H1 (cell line): ENCODE data around the gene NFKB1. TPM values are rescaled to one million over a fixed set of nuclear protein-coding genes. Genes with fewer than 3 reads are reported as not detected.

ENCODE experiments used
- CTCF ChIA-PET: fragments of 300-600 bp; sonication (Branson Sonifier 250); formaldehyde crosslinking; loops from one replicate; lab custom pipeline; 2021; ENCODE audit not compliant: partially characterized antibody; lab: Charles Lee
- POLR2A ChIA-PET: fragments of 300-600 bp; sonication (Branson Sonifier 250); formaldehyde crosslinking; loops from one replicate; lab custom pipeline; 2021; ENCODE audit warnings: inconsistent platforms; ENCODE audit not compliant: partially characterized antibody; lab: Charles Lee
- DNase-seq, 2 experiments: peaks; one replicate each; pipeline versions ENCODE4 v3.0.0 to v3.0.0-alpha.2; 2010 to 2022; ENCODE audit warnings: low spot score in 2 of 2, low read depth in 1 of 2, mixed read lengths in 1 of 2
- FAIRE-seq: peaks from 2 replicates; lab custom pipeline; 2011; peaks lifted over from hg19 to GRCh38; lab: Jason Lieb, UNC
- H2AFZ ChIP-seq: 2 replicates; pipeline ENCODE4 v1.8.1; 2012; ENCODE audit warnings: low read length, inconsistent platforms
- H2AK5ac ChIP-seq: 2 replicates; pipeline ENCODE4 v1.6.1; 2013; ENCODE audit warnings: low read depth, low read length
- H2BK120ac ChIP-seq: replicated peaks from 2 replicates; pipeline ENCODE3; 2013; ENCODE audit warnings: low read depth, low read length, inconsistent platforms
- H2BK12ac ChIP-seq: 2 replicates; pipeline ENCODE4 v1.6.1; 2013; ENCODE audit warnings: low read depth, low read length
- H2BK15ac ChIP-seq: 2 replicates; pipeline ENCODE4 v1.6.1; 2013; ENCODE audit warnings: low read length
- H2BK20ac ChIP-seq: 2 replicates; pipeline ENCODE4 v1.6.1; 2013; ENCODE audit warnings: low read length
- H2BK5ac ChIP-seq: 2 replicates; pipeline ENCODE4 v1.6.1; 2013; ENCODE audit warnings: low read depth, low read length
- H3K14ac ChIP-seq: 2 replicates; pipeline ENCODE4 v1.6.1; 2013; ENCODE audit warnings: inconsistent platforms; ENCODE audit not compliant: insufficient read length
- H3K18ac ChIP-seq: 2 replicates; pipeline ENCODE4 v1.6.1; 2013; ENCODE audit warnings: low read length; ENCODE audit errors: extremely low read depth
- H3K23ac ChIP-seq: 2 replicates; pipeline ENCODE4 v1.6.1; 2013; ENCODE audit warnings: inconsistent platforms; ENCODE audit not compliant: insufficient read length
- H3K23me2 ChIP-seq: 2 replicates; pipeline ENCODE4 v1.6.1; 2013; ENCODE audit warnings: low read depth, low read length
- H3K27ac ChIP-seq: 2 replicates; pipeline ENCODE4 v1.6.1; 2011; ENCODE audit warnings: low read depth, low read length, inconsistent platforms
- H3K27me3 ChIP-seq, 4 experiments: replicated peaks in 1 of 4; 1 replicate in 1 of 4; 2 replicates in 3 of 4; pipeline versions ENCODE4 v1.6.1 to v1.8.1; 2011 to 2013; ENCODE audit warnings: low read length in 3 of 4, mild to moderate bottlenecking in 3 of 4, inconsistent platforms in 2 of 4, mixed read lengths in 2 of 4, moderate library complexity in 1 of 4; ENCODE audit not compliant: control insufficient read depth in 3 of 4, insufficient read depth in 3 of 4; ENCODE audit errors: extremely low read depth in 1 of 4
- H3K36me3 ChIP-seq, 4 experiments: 2 replicates each; pipeline versions ENCODE4 v1.6.1 to v1.8.1; 2011 to 2013; ENCODE audit warnings: mild to moderate bottlenecking in 4 of 4, low read length in 3 of 4, moderate library complexity in 2 of 4, control low read depth in 1 of 4, inconsistent platforms in 1 of 4; ENCODE audit not compliant: insufficient read depth in 4 of 4, control insufficient read depth in 2 of 4
- H3K4ac ChIP-seq: replicated peaks from 2 replicates; pipeline ENCODE3; 2013; ENCODE audit warnings: low read length, low read depth, mixed read lengths, inconsistent platforms; ENCODE audit not compliant: insufficient read length
- H3K4me1 ChIP-seq, 4 experiments: replicated peaks in 1 of 4; 1 replicate in 1 of 4; 2 replicates in 3 of 4; pipeline versions ENCODE4 v1.6.1 to v1.8.1; 2011 to 2013; ENCODE audit warnings: low read length in 3 of 4, inconsistent platforms in 2 of 4, mixed read lengths in 1 of 4; ENCODE audit not compliant: insufficient read depth in 4 of 4, control insufficient read depth in 3 of 4
- H3K4me2 ChIP-seq, 2 experiments: 2 replicates each; pipeline versions ENCODE4 v1.6.1 to v1.8.1; 2011 to 2013; ENCODE audit warnings: low read depth in 2 of 2, low read length in 2 of 2, control low read depth in 1 of 2, inconsistent platforms in 1 of 2, mild to moderate bottlenecking in 1 of 2; ENCODE audit not compliant: insufficient read depth in 1 of 2
- H3K4me3 ChIP-seq, 4 experiments: fragments of 200-600, 300-600 bp in 1 of 4; sonication (generic), shearing (Covaris generic), sonication (Bioruptor Twin) in 1 of 4; 2 replicates each; pipeline versions ENCODE4 v1.5.1 to v1.8.1; 2011 to 2016; ENCODE audit warnings: low read length in 4 of 4, low read depth in 3 of 4, control low read depth in 2 of 4, inconsistent platforms in 2 of 4, mild to moderate bottlenecking in 2 of 4, mixed read lengths in 1 of 4, moderate library complexity in 1 of 4; ENCODE audit not compliant: insufficient read depth in 2 of 4; ENCODE audit errors: extremely low read depth in 1 of 4
- H3K56ac ChIP-seq: replicated peaks from 2 replicates; pipeline ENCODE3; 2013; ENCODE audit warnings: low read depth, mild to moderate bottlenecking, mixed read lengths, low read length, inconsistent platforms; ENCODE audit not compliant: insufficient read length
- H3K79me1 ChIP-seq: 2 replicates; pipeline ENCODE4 v1.6.1; 2013; ENCODE audit warnings: low read depth, low read length, control low read depth
- H3K79me2 ChIP-seq, 2 experiments: 2 replicates each; pipeline versions ENCODE4 v1.6.1 to v1.8.1; 2012 to 2013; ENCODE audit warnings: low read length in 2 of 2, mild to moderate bottlenecking in 2 of 2, inconsistent platforms in 1 of 2; ENCODE audit not compliant: insufficient read depth in 2 of 2, control insufficient read depth in 1 of 2
- H3K9ac ChIP-seq, 4 experiments: replicated peaks in 1 of 4; 1 replicate in 1 of 4; 2 replicates in 3 of 4; pipeline versions ENCODE4 v1.6.1 to v1.8.1; 2011 to 2013; ENCODE audit warnings: low read depth in 3 of 4, low read length in 3 of 4, control low read depth in 2 of 4, mild to moderate bottlenecking in 2 of 4, moderate library complexity in 2 of 4, inconsistent platforms in 1 of 4; ENCODE audit errors: extremely low read depth in 1 of 4
- H3K9me3 ChIP-seq, 2 experiments: 2 replicates each; pipeline versions ENCODE4 v1.6.1 to v1.8.1; 2012 to 2013; ENCODE audit warnings: mild to moderate bottlenecking in 2 of 2, moderate library complexity in 2 of 2, control low read depth in 1 of 2, inconsistent platforms in 1 of 2, low read depth in 1 of 2, low read length in 1 of 2, mixed read lengths in 1 of 2; ENCODE audit not compliant: insufficient read depth in 2 of 2
- H4K20me1 ChIP-seq, 2 experiments: replicated peaks in 1 of 2; 2 replicates each; pipeline versions ENCODE3 to v1.8.1; 2011 to 2013; ENCODE audit warnings: inconsistent platforms in 2 of 2, low read length in 2 of 2, mild to moderate bottlenecking in 1 of 2; ENCODE audit not compliant: insufficient read depth in 2 of 2, control insufficient read depth in 1 of 2
- H4K5ac ChIP-seq: 2 replicates; pipeline ENCODE4 v1.6.1; 2013; ENCODE audit warnings: low read length, low read depth, mixed read lengths, inconsistent platforms; ENCODE audit not compliant: insufficient read length
- H4K8ac ChIP-seq: 2 replicates; pipeline ENCODE4 v1.8.0; 2013; ENCODE audit warnings: mild to moderate bottlenecking, moderate library complexity, low read length, inconsistent platforms; ENCODE audit not compliant: insufficient read depth; ENCODE audit errors: extremely low read depth
- H4K91ac ChIP-seq: replicated peaks from 2 replicates; pipeline ENCODE3; 2013; ENCODE audit warnings: low read length, mixed read lengths, inconsistent platforms; ENCODE audit not compliant: insufficient read length
- EZH2 ChIP-seq: fragments of 200-600 bp; sonication (generic); IDR thresholded peaks from 2 replicates; pipeline ENCODE4 v1.7.1; 2012; ENCODE audit warnings: low read depth, mild to moderate bottlenecking, moderate library complexity, low read length, inconsistent platforms; ENCODE audit not compliant: severe bottlenecking
- POLR2AphosphoS5 ChIP-seq: IDR thresholded peaks from 2 replicates; pipeline ENCODE4 v1.6.1; 2011; ENCODE audit warnings: low read depth, low read length
- POU5F1 ChIP-seq: IDR thresholded peaks from 2 replicates; pipeline ENCODE4 v1.6.1; 2011; ENCODE audit warnings: low read depth, mild to moderate bottlenecking, low read length, moderate library complexity
- SIX5 ChIP-seq: IDR thresholded peaks from 2 replicates; pipeline ENCODE4 v1.6.1; 2011; ENCODE audit warnings: mild to moderate bottlenecking, low read depth, low read length
- SRF ChIP-seq: IDR thresholded peaks from 2 replicates; pipeline ENCODE4 v1.6.1; 2011; ENCODE audit warnings: mild to moderate bottlenecking, low read depth, low read length, moderate library complexity
- TEAD4 ChIP-seq: IDR thresholded peaks from 2 replicates; pipeline ENCODE4 v1.6.1; 2012; ENCODE audit warnings: low read depth, low read length, inconsistent platforms, mixed read lengths
- WGBS, 2 experiments: shearing (Covaris generic) in 1 of 2; methylation state at CpG; one replicate each; pipeline versions ENCODE4 v1.1.6 to v1.1.7; 2013 to 2015; ENCODE audit warnings: low lambda C conversion rate in 2 of 2, mixed read lengths in 2 of 2, inconsistent platforms in 1 of 2, low coverage in 1 of 2, missing lambda C conversion rate in 1 of 2; ENCODE audit not compliant: insufficient replicate concordance in 2 of 2, insufficient coverage in 1 of 2, insufficient read length in 1 of 2; ENCODE audit errors: extremely low coverage in 1 of 2, missing lambda C conversion rate in 1 of 2; 5-methylcytosine and 5-hydroxymethylcytosine counted together
- polyA plus RNA-seq, 7 experiments: library from polyadenylated mRNA; depleted of rRNA in 3 of 7; stranded (reverse) in 5 of 7; unstranded in 2 of 7; fragments of >200 nt in 5 of 7; fragments of 200-250 nt in 2 of 7; gene quantifications; 1 replicate in 5 of 7; 2 replicates in 1 of 7; 4 replicates in 1 of 7; pipeline versions ENCODE4 v1.2.1 to v1.2.3, GENCODE V29; 2011 to 2013; ENCODE audit warnings: missing spikeins in 2 of 7, mixed read lengths in 2 of 7
- total RNA-seq: library from RNA; stranded (reverse); fragmentation: NEBNext Ultra II Directional; extraction: Animal tissue kit (Norgen Biotek cat#: 25700); gene quantifications from 2 replicates; pipeline ENCODE4 v1.2.1, GENCODE V29; 2021

NFKB1 gene
- total and polyA plus RNA-seq, 2 of the 8 experiments (the other 6 are each of a cell fraction or from before 2014, with no cell fraction given): 2.9 to 6.8 TPM

DNA sequence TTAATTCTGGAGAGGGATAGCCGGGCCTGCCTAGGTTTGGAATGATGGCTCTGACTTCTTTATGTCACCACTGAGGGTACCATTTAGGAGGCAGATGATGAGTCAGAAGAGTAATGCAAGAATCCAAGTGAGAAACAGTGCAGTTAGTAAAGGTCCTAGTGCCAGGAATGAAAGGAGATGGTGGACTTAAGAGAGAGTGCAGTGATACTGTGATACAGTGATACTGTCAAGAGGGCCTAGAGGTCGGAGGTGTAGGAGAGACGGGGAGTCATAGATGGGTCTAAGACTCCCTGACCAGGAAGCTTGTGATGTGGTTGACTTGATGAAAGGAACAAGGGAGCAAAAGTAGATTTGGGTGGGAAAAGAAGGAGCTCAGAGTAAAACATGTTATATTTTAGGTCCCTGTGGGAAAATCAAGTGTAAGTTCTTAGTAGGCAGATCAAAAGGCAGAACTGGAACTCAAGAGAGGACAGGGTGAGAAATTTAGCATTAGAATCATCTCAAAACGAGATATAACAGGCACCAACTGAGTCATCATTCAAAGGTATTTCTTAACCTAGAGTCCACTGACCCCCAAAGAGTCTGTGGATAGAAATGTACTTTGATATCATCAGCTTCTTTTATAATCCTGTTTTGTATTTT is 85.0 kb downstream of the NFKB1 start:
- no peak overlapping the region for H3K4ac ChIP-seq
- H3K18ac ChIP-seq: no peak overlapping the region
- no peak overlapping the region for H3K27ac ChIP-seq
- no peaks in the 10 kb centered on the region for H3K79me2 ChIP-seq
- H3K14ac ChIP-seq: no peak overlapping the region
- no peak overlapping the region for H3K23ac ChIP-seq
- FAIRE-seq (no peak), DNase-seq (no peak)
- no peak overlapping the region for H3K4me2 ChIP-seq
- H2AK5ac ChIP-seq: no peak overlapping the region
- ChIA-PET POLR2A (no interaction called here), CTCF (interaction anchor here (0.6 to 1.1 kb wide), 2 partner anchors 256 to 509 kb away, joined by 4 read pairs; no protein-coding TSS in a partner anchor)
- H2BK15ac ChIP-seq: no peak overlapping the region
- H2BK120ac ChIP-seq: no peak overlapping the region
- no peaks in the 10 kb centered on the region for H3K4me1 ChIP-seq
- H3K4me3 ChIP-seq: no peak overlapping the region
- H3K9ac ChIP-seq: no peak overlapping the region
- H3K9me3 ChIP-seq: no peaks in the 10 kb centered on the region
- H2BK12ac ChIP-seq: no peak overlapping the region
- no peak overlapping the region for H4K8ac ChIP-seq
- H4K20me1 ChIP-seq: no peaks in the 10 kb centered on the region
- no peaks in the 10 kb centered on the region for H3K36me3 ChIP-seq
- no peak overlapping the region for H2BK5ac ChIP-seq
- H2BK20ac ChIP-seq: no peak overlapping the region
- H3K23me2 ChIP-seq: no peaks in the 10 kb centered on the region
- no peak overlapping the region for H3K56ac ChIP-seq
- H2AFZ ChIP-seq: no peak overlapping the region
- H3K27me3 ChIP-seq: no peaks in the 10 kb centered on the region
- 79% methylated on average over 4 of the region's 4 CpGs; no CpG with 5 or more reads in 1 of the 2 experiments for WGBS, 2 experiments
- no peaks in the 10 kb centered on the region for H3K79me1 ChIP-seq
- TF ChIP-seq TEAD4 (no peak), POLR2AphosphoS5 (no peak), SRF (no peak), SIX5 (no peak), EZH2 (no peak), POU5F1 (no peak)
- no peak overlapping the region for H4K5ac ChIP-seq
- H4K91ac ChIP-seq: no peak overlapping the region
